SK-N-SH (cell line): Measurements from ENCODE around the gene TMCC2. TPM values are rescaled to one million over a fixed set of nuclear protein-coding genes. Genes with fewer than 3 reads are reported as not detected.

Experiments used
- CTCF ChIA-PET: fragments of 300-600, 350-600 bp; formaldehyde crosslinking; extraction: SDS; loops from one replicate; lab custom pipeline; 2021; lab: Yijun Ruan, JAX
- POLR2A ChIA-PET: fragments of 350-600 bp; sonication (Branson Sonifier 250); formaldehyde crosslinking; extraction: SDS; loops from one replicate; lab custom pipeline; 2020; ENCODE audit warnings: antibody characterized with exemption, inconsistent platforms; lab: Yijun Ruan, JAX
- DNase-seq: peaks from one replicate; pipeline ENCODE4 v3.0.0; 2012
- H2AFZ ChIP-seq: fragments of 200-600 bp; sonication (generic); 2 replicates; pipeline ENCODE4 v1.8.1; 2016; ENCODE audit warnings: antibody characterized with exemption, mild to moderate bottlenecking, low read depth
- H3F3A ChIP-seq: fragments of 200-600 bp; sonication (generic); replicated peaks from 2 replicates; pipeline ENCODE3; 2016; ENCODE audit warnings: antibody characterized with exemption, mild to moderate bottlenecking; ENCODE audit not compliant: insufficient read depth
- H3K27ac ChIP-seq, 2 experiments: fragments of 200-500 bp in 1 of 2; fragments of 200-600 bp in 1 of 2; sonication (Bioruptor generic) in 1 of 2; sonication (generic), shearing (Covaris generic) in 1 of 2; 2 replicates each; pipeline versions ENCODE4 v1.5.1 to v1.6.1; 2014 to 2016; ENCODE audit warnings: low read depth in 2 of 2, inconsistent platforms in 1 of 2, low read length in 1 of 2, mild to moderate bottlenecking in 1 of 2, mixed read lengths in 1 of 2
- H3K27me3 ChIP-seq: fragments of 200-600 bp; sonication (generic), shearing (Covaris generic); 2 replicates; pipeline ENCODE4 v1.6.1; 2016; ENCODE audit warnings: mixed run types; ENCODE audit not compliant: insufficient read depth
- H3K36me3 ChIP-seq, 2 experiments: fragments of 200-500 bp in 1 of 2; fragments of 200-600 bp in 1 of 2; sonication (Bioruptor generic) in 1 of 2; sonication (generic) in 1 of 2; replicated peaks in 1 of 2; 2 replicates each; pipeline versions ENCODE3 to v1.5.1; 2014 to 2016; ENCODE audit warnings: low read length in 1 of 2, mild to moderate bottlenecking in 1 of 2; ENCODE audit not compliant: insufficient read depth in 2 of 2, control insufficient read depth in 1 of 2
- H3K4me1 ChIP-seq, 2 experiments: fragments of 200-500 bp in 1 of 2; fragments of 200-600 bp in 1 of 2; sonication (Bioruptor generic) in 1 of 2; sonication (generic), shearing (Covaris generic) in 1 of 2; 2 replicates each; pipeline versions ENCODE4 v1.5.1 to v1.6.1; 2014 to 2016; ENCODE audit warnings: low read depth in 1 of 2, low read length in 1 of 2, mixed run types in 1 of 2; ENCODE audit not compliant: insufficient read depth in 2 of 2, control insufficient read depth in 1 of 2
- H3K4me2 ChIP-seq: fragments of 200-600 bp; sonication (generic), shearing (Covaris generic); 2 replicates; pipeline ENCODE4 v1.6.1; 2017; ENCODE audit warnings: mixed run types
- H3K4me3 ChIP-seq, 2 experiments: fragments of 200-500 bp in 1 of 2; fragments of 200-600 bp in 1 of 2; sonication (Bioruptor generic) in 1 of 2; sonication (generic), shearing (Covaris generic) in 1 of 2; 2 replicates each; pipeline versions ENCODE4 v1.5.1 to v1.8.1; 2014 to 2016; ENCODE audit warnings: low read depth in 2 of 2, inconsistent platforms in 1 of 2, low read length in 1 of 2, mild to moderate bottlenecking in 1 of 2, mixed read lengths in 1 of 2, moderate library complexity in 1 of 2
- H3K79me2 ChIP-seq: fragments of 200-600 bp; sonication (generic); 2 replicates; pipeline ENCODE4 v1.8.1; 2017; ENCODE audit warnings: mild to moderate bottlenecking; ENCODE audit not compliant: insufficient read depth
- H3K9ac ChIP-seq: fragments of 200-600 bp; sonication (generic); 2 replicates; pipeline ENCODE4 v1.6.1; 2017; ENCODE audit warnings: mixed run types
- H3K9me2 ChIP-seq: fragments of 200-600 bp; sonication (generic); 2 replicates; pipeline ENCODE4 v1.6.1; 2017; ENCODE audit warnings: mixed run types
- H3K9me3 ChIP-seq: fragments of 200-600 bp; sonication (generic); 2 replicates; pipeline ENCODE4 v1.6.1; 2017; ENCODE audit warnings: mixed run types, mild to moderate bottlenecking, moderate library complexity
- H4K20me1 ChIP-seq: fragments of 200-600 bp; sonication (generic); 2 replicates; pipeline ENCODE4 v1.6.1; 2017; ENCODE audit warnings: mild to moderate bottlenecking, mixed run types; ENCODE audit not compliant: insufficient read depth
- CHD2 ChIP-seq: fragments of 150-350 bp; IDR thresholded peaks from 2 replicates; pipeline ENCODE4 v1.6.1; 2018; ENCODE audit warnings: low read length; ENCODE audit not compliant: partially characterized antibody
- ELF1 ChIP-seq: IDR thresholded peaks from 2 replicates; pipeline ENCODE4 v1.4.0; 2012
- FOSL2 ChIP-seq: IDR thresholded peaks from 2 replicates; pipeline ENCODE4 v1.4.0; 2012; ENCODE audit warnings: low read depth, mild to moderate bottlenecking, moderate library complexity, borderline replicate concordance
- GABPA ChIP-seq: IDR thresholded peaks from 2 replicates; pipeline ENCODE4 v1.4.0; 2012; ENCODE audit warnings: low read depth, mild to moderate bottlenecking
- MEF2A ChIP-seq: IDR thresholded peaks from 2 replicates; pipeline ENCODE4 v1.4.0; 2012; ENCODE audit warnings: low read depth, borderline replicate concordance
- MXI1 ChIP-seq: IDR thresholded peaks from 2 replicates; pipeline ENCODE4 v1.6.1; 2012; ENCODE audit warnings: mild to moderate bottlenecking, low read depth, low read length, improper control_type of control experiment
- NFIC ChIP-seq: IDR thresholded peaks from 2 replicates; pipeline ENCODE4 v1.4.0; 2012; ENCODE audit warnings: borderline replicate concordance
- RAD21 ChIP-seq: IDR thresholded peaks from 2 replicates; pipeline ENCODE4 v1.6.1; 2012; ENCODE audit warnings: mild to moderate bottlenecking, low read length
- RCOR1 ChIP-seq: fragments of 150-350 bp; IDR thresholded peaks from 2 replicates; pipeline ENCODE4 v1.6.1; 2017; ENCODE audit warnings: antibody characterized with exemption, low read length
- RFX5 ChIP-seq: IDR thresholded peaks from 2 replicates; pipeline ENCODE4 v1.6.1; 2012; ENCODE audit warnings: mild to moderate bottlenecking, improper control_type of control experiment, low read length
- SIN3A ChIP-seq: IDR thresholded peaks from 2 replicates; pipeline ENCODE4 v1.6.1; 2012; ENCODE audit warnings: low read depth, mild to moderate bottlenecking, low read length, moderate library complexity, borderline replicate concordance
- SMC3 ChIP-seq: IDR thresholded peaks from 2 replicates; pipeline ENCODE4 v1.6.1; 2012; ENCODE audit warnings: low read depth, low read length, improper control_type of control experiment
- TCF12 ChIP-seq: IDR thresholded peaks from 2 replicates; pipeline ENCODE4 v1.4.0; 2012
- WGBS: methylation state at CpG from one replicate; pipeline ENCODE4 v1.1.6; 2017; ENCODE audit warnings: low lambda C conversion rate; 5-methylcytosine and 5-hydroxymethylcytosine counted together
- polyA plus RNA-seq, 3 experiments: library from polyadenylated mRNA; depleted of rRNA; stranded (reverse); fragments of >200 nt; gene quantifications; 2 replicates each; pipeline ENCODE4 v1.2.3, GENCODE V29; 2012
- TF ChIP-seq, protein P1 (sequence below): IDR thresholded peaks from 2 replicates; pipeline ENCODE4 v1.4.0; 2012; ENCODE audit warnings: low read depth, borderline replicate concordance
- TF ChIP-seq, protein P2 (sequence below): IDR thresholded peaks from 2 replicates; pipeline ENCODE4 v1.4.0; 2012; ENCODE audit warnings: low read depth, borderline replicate concordance
- TF ChIP-seq, protein P3 (sequence below): fragments of 150-350 bp; IDR thresholded peaks from 2 replicates; pipeline ENCODE4 v1.6.1; 2017; ENCODE audit warnings: antibody characterized with exemption, low read length, low read depth, borderline replicate concordance
- TF ChIP-seq, protein P4 (sequence below): fragments of 200-600 bp; sonication (generic); IDR thresholded peaks from 2 replicates; pipeline ENCODE4 v1.6.1; 2017; ENCODE audit warnings: antibody characterized with exemption, mild to moderate bottlenecking, moderate library complexity
- TF ChIP-seq, protein P5 (sequence below): IDR thresholded peaks from 2 replicates; pipeline ENCODE4 v1.6.1; 2012; ENCODE audit warnings: mild to moderate bottlenecking, low read depth, low read length, moderate library complexity
- TF ChIP-seq, protein P6 (sequence below): fragments of 150-350 bp; IDR thresholded peaks from 2 replicates; pipeline ENCODE4 v1.6.1; 2016; ENCODE audit warnings: mild to moderate bottlenecking, low read depth, low read length

The TMCC2 gene
- polyA plus RNA-seq, 1 of the 3 experiments (the other 2 are of a cell fraction) = 6.0 TPM

DNA sequence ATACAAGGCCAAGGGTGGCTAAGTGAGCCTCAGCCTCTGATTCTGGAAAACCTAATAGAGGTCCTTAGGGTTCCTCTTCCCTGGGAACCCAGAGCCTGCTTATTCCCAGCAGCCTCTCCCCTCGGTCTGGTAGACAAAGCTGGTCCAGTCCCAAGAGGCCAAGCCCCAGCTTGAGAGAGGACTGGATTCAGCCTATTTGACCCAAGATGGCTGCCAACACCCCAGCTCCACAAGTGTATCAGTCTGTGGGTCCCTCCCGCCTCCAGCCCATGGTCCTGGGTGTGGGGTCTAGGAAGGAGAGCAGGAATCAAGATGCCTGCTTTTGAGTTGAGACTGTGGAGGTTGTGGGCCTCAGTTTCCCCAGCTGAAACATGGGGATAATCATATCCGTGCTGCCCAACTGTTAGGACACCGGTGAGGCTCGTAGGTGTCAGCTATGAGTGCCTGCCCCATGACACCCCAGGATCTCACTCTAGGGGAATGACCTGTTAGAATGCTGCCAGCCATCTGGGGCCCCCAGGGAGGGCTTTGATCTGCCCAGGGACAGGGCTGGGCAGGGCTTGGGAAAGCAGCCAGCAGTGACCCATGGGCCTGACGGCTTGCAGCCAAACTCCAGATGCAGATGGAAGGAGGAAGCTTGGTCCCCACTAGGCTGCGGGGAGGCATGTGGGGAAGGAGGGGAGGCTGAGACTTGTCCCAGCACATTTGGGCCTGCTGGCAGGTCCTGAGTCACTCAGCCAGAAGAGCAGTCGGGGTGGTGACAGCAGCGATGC lies 48.4 kb downstream of the TMCC2 start (continued):
- TF ChIP-seq, protein P1, sequence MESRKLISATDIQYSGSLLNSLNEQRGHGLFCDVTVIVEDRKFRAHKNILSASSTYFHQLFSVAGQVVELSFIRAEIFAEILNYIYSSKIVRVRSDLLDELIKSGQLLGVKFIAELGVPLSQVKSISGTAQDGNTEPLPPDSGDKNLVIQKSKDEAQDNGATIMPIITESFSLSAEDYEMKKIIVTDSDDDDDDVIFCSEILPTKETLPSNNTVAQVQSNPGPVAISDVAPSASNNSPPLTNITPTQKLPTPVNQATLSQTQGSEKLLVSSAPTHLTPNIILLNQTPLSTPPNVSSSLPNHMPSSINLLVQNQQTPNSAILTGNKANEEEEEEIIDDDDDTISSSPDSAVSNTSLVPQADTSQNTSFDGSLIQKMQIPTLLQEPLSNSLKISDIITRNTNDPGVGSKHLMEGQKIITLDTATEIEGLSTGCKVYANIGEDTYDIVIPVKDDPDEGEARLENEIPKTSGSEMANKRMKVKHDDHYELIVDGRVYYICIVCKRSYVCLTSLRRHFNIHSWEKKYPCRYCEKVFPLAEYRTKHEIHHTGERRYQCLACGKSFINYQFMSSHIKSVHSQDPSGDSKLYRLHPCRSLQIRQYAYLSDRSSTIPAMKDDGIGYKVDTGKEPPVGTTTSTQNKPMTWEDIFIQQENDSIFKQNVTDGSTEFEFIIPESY = no peak
- TF ChIP-seq SIN3A = no peak
- TF ChIP-seq, protein P2, sequence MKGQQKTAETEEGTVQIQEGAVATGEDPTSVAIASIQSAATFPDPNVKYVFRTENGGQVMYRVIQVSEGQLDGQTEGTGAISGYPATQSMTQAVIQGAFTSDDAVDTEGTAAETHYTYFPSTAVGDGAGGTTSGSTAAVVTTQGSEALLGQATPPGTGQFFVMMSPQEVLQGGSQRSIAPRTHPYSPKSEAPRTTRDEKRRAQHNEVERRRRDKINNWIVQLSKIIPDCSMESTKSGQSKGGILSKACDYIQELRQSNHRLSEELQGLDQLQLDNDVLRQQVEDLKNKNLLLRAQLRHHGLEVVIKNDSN = no peak
- TF ChIP-seq SMC3 = no peak

DNA sequence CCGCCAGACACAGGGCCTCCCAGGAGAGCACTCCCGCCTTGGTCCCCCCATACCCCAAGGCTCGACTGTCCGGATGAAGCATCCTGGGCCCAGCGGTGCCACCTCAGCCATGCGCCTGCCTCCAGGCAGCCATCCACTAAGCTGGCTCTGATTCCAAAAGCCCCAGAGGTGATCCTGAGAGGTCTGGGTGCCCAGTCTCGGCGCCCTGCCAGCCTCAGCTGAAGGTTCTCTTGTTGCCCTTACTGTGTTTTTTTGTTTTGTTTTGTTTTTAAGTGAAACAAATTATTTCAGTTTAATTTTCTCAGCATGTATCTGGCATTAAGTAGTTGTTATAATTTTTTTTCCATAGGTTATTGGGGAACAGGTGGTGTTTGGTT lies 48.9 kb downstream of the TMCC2 start:
- Histone ChIP-seq H3F3A (no peaks in the 10 kb centered on the region), H2AFZ (no peak overlapping the region), H3K27ac (no peak overlapping the region), H3K9ac (no peak overlapping the region), H3K4me3 (no peak overlapping the region), H3K4me2 (no peak overlapping the region), H4K20me1 (no peaks in the 10 kb centered on the region), H3K4me1 (peaks cover 0 to 3% of the 10 kb centered on the region in 2 experiments; a peak in 2 of 4 replicates), H3K79me2 (no peaks in the 10 kb centered on the region), H3K9me3 (no peaks in the 10 kb centered on the region), H3K9me2 (no peaks in the 10 kb centered on the region), H3K27me3 (no peaks in the 10 kb centered on the region), H3K36me3 (no peaks in the 10 kb centered on the region)
- DNase-seq = no peak
- WGBS = 94% methylated on average over 2 of the region's 8 CpGs
- ChIA-PET POLR2A (no interaction called here), CTCF (interaction anchor here (0.8 to 38.3 kb wide), 7 partner anchors 11 to 215 kb away, joined by 3 to 1368 read pairs (median 6); partner anchors contain the start of gene NUAK2)
- TF ChIP-seq, protein P3, sequence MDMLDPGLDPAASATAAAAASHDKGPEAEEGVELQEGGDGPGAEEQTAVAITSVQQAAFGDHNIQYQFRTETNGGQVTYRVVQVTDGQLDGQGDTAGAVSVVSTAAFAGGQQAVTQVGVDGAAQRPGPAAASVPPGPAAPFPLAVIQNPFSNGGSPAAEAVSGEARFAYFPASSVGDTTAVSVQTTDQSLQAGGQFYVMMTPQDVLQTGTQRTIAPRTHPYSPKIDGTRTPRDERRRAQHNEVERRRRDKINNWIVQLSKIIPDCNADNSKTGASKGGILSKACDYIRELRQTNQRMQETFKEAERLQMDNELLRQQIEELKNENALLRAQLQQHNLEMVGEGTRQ = no peak
- TF ChIP-seq, protein P4, sequence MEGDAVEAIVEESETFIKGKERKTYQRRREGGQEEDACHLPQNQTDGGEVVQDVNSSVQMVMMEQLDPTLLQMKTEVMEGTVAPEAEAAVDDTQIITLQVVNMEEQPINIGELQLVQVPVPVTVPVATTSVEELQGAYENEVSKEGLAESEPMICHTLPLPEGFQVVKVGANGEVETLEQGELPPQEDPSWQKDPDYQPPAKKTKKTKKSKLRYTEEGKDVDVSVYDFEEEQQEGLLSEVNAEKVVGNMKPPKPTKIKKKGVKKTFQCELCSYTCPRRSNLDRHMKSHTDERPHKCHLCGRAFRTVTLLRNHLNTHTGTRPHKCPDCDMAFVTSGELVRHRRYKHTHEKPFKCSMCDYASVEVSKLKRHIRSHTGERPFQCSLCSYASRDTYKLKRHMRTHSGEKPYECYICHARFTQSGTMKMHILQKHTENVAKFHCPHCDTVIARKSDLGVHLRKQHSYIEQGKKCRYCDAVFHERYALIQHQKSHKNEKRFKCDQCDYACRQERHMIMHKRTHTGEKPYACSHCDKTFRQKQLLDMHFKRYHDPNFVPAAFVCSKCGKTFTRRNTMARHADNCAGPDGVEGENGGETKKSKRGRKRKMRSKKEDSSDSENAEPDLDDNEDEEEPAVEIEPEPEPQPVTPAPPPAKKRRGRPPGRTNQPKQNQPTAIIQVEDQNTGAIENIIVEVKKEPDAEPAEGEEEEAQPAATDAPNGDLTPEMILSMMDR = no peak
- TF ChIP-seq NFIC (no peak), RCOR1 (no peak), RFX5 (no peak), CHD2 (no peak), TCF12 (no peak), ELF1 (no peak), MXI1 (no peak), FOSL2 (no peak), RAD21 (no peak), GABPA (no peak), SIN3A (no peak), MEF2A (no peak)
- TF ChIP-seq, protein P2 = no peak
- TF ChIP-seq, protein P5, sequence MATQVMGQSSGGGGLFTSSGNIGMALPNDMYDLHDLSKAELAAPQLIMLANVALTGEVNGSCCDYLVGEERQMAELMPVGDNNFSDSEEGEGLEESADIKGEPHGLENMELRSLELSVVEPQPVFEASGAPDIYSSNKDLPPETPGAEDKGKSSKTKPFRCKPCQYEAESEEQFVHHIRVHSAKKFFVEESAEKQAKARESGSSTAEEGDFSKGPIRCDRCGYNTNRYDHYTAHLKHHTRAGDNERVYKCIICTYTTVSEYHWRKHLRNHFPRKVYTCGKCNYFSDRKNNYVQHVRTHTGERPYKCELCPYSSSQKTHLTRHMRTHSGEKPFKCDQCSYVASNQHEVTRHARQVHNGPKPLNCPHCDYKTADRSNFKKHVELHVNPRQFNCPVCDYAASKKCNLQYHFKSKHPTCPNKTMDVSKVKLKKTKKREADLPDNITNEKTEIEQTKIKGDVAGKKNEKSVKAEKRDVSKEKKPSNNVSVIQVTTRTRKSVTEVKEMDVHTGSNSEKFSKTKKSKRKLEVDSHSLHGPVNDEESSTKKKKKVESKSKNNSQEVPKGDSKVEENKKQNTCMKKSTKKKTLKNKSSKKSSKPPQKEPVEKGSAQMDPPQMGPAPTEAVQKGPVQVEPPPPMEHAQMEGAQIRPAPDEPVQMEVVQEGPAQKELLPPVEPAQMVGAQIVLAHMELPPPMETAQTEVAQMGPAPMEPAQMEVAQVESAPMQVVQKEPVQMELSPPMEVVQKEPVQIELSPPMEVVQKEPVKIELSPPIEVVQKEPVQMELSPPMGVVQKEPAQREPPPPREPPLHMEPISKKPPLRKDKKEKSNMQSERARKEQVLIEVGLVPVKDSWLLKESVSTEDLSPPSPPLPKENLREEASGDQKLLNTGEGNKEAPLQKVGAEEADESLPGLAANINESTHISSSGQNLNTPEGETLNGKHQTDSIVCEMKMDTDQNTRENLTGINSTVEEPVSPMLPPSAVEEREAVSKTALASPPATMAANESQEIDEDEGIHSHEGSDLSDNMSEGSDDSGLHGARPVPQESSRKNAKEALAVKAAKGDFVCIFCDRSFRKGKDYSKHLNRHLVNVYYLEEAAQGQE = no peak
- TF ChIP-seq, protein P6, sequence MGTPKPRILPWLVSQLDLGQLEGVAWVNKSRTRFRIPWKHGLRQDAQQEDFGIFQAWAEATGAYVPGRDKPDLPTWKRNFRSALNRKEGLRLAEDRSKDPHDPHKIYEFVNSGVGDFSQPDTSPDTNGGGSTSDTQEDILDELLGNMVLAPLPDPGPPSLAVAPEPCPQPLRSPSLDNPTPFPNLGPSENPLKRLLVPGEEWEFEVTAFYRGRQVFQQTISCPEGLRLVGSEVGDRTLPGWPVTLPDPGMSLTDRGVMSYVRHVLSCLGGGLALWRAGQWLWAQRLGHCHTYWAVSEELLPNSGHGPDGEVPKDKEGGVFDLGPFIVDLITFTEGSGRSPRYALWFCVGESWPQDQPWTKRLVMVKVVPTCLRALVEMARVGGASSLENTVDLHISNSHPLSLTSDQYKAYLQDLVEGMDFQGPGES = no peak
